H1 (cell line): ENCODE measurements around the gene LIX1L.

Experiments used
- CTCF ChIP-seq, 3 experiments: IDR thresholded peaks; 1 replicate in 2 of 3; 2 replicates in 1 of 3; pipeline versions ENCODE4 v1.5.1 to v1.6.1; 2011; ENCODE audit warnings: low read length in 3 of 3, mild to moderate bottlenecking in 3 of 3, inconsistent platforms in 2 of 3, low read depth in 1 of 3, moderate library complexity in 1 of 3; ENCODE audit not compliant: insufficient read depth in 1 of 3; ENCODE audit errors: control extremely low read depth in 1 of 3
- JUND ChIP-seq: IDR thresholded peaks from 2 replicates; pipeline ENCODE4 v1.6.1; 2011; ENCODE audit warnings: mild to moderate bottlenecking, improper control_type of control experiment, low read length
- KDM5A ChIP-seq: fragments of 200-600 bp; IDR thresholded peaks from 2 replicates; pipeline ENCODE4 v1.7.1; 2012; ENCODE audit warnings: mild to moderate bottlenecking, low read length, inconsistent platforms, mixed read lengths
- MAX ChIP-seq: IDR thresholded peaks from 2 replicates; pipeline ENCODE4 v1.6.1; 2012; ENCODE audit warnings: inconsistent platforms
- PHF8 ChIP-seq: fragments of 200-600 bp; sonication (generic); conservative IDR thresholded peaks from 2 replicates; pipeline ENCODE4 v1.7.1; 2012; ENCODE audit warnings: low read depth, mild to moderate bottlenecking, inconsistent platforms, low read length, moderate library complexity

DNA sequence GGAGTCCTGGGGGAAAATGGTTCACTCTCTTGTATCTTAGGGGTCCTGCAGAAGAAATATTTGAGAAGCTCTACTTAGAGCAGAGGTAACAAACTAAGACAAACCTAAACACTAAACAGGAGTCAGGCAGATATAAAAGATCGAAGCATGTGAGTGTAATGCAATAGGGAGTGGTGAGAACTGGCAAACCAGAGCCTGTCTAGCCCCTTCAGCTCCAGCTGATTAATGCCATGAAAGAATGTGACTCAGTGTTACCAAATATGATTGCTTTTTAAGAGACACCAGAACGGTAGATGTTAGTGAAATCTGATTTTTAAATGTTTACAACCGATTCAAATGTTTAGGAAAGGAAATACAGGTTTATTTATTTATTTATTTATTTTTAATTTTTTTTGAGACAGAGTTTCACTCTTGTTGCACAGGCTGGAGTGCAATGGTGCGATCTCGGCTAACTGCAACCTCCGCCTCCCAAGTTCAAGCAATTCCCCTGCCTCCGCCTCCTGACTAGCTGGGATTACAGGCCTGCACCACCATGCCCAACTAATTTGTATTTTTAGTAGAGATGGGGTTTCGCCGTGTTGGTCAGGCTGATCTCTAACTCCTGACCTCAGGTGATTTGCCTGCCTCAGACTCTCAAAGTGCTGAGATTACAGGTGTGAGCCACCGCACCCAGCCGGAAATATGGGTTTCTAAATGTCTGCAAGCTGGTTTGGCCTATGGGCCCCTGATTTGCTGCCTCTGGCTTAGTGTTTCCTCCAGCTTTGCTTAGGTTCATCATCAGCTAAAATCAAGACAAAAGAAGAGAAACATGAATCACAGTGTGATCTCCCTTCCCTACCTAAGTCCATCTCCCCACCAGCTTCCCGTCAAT is 26.4 kb upstream of the LIX1L start:
- TF ChIP-seq CTCF (IDR thresholded peaks at IDR 0.05; ENCODE audit: control extremely low read depth in 1 of 3, insufficient read depth in 1 of 3, low read depth in 1 of 3, low read length in 3 of 3) (no peak), PHF8 (no peak), MAX (no peak), JUND (no peak), KDM5A (no peak)
